ENCODE data around the gene AKR1E2. TPM values are rescaled to one million over a fixed set of nuclear protein-coding genes. Genes with fewer than 3 reads are reported as not detected.

AKR1E2 gene
- total RNA-seq, result 3.9 and 5.1 TPM in 2 replicates
- long read RNA-seq, partial matches to known transcripts, result 1 of 1 reads
- long read RNA-seq, other reads (novel, unspliced or antisense), result 0 of 1 reads

GRCh38 chr10:4825868-4826791, at the start of gene AKR1E2:
TSS of gene AKR1E2 (plus strand) at chr10:4826207. CDS start at chr10:4826325, 118 bp downstream.
- Mint-ChIP-seq H3K9me3 (no peaks in the 10 kb centered on the region), H3K27ac (ENCODE audit: unreplicated experiment) (no peak within 1 kb of the TSS), H3K4me1 (peaks cover 25% of the 10 kb centered on the region), H3K27me3 (ENCODE audit: low read depth) (peaks cover 26% of the 10 kb centered on the region), H3K4me3 (peak within 1 kb of the TSS; percentile 69), H3K36me3 (ENCODE audit: low read depth) (no peaks in the 10 kb centered on the region)
- peak; percentile 46 for DNase-seq (ENCODE audit: low read depth, low spot score)
- no peak for TF ChIP-seq CTCF (conservative IDR thresholded peaks at IDR 0.05)

GRCh38 chr10:4776234-4776638, 49.8 kb upstream of the AKR1E2 start:
- H3K4me1 Mint-ChIP-seq, result peaks cover 2% of the 10 kb centered on the region
- no peak overlapping the region for H3K27ac Mint-ChIP-seq (ENCODE audit: unreplicated experiment)
- no peaks in the 10 kb centered on the region for H3K36me3 Mint-ChIP-seq (ENCODE audit: low read depth)
- DNase-seq (ENCODE audit: low read depth, low spot score), result no peak
- no peaks in the 10 kb centered on the region for H3K9me3 Mint-ChIP-seq
- H3K4me3 Mint-ChIP-seq, result no peak overlapping the region
- no peak for TF ChIP-seq CTCF (conservative IDR thresholded peaks at IDR 0.05)
- H3K27me3 Mint-ChIP-seq (ENCODE audit: low read depth), result no peaks in the 10 kb centered on the region

GRCh38 chr10:4778761-4779160, 47.2 kb upstream of the AKR1E2 start:
- TF ChIP-seq CTCF (conservative IDR thresholded peaks at IDR 0.05), result no peak
- no peak for DNase-seq (ENCODE audit: low read depth, low spot score)

GRCh38 chr10:4780091-4780490, 45.9 kb upstream of the AKR1E2 start:
- H3K27me3 Mint-ChIP-seq (ENCODE audit: low read depth), result no peaks in the 10 kb centered on the region
- no peaks in the 10 kb centered on the region for H3K36me3 Mint-ChIP-seq (ENCODE audit: low read depth)
- no peak for TF ChIP-seq CTCF (conservative IDR thresholded peaks at IDR 0.05)
- no peak overlapping the region for H3K27ac Mint-ChIP-seq (ENCODE audit: unreplicated experiment)
- DNase-seq (ENCODE audit: low read depth, low spot score), result no peak
- H3K4me1 Mint-ChIP-seq, result no peaks in the 10 kb centered on the region
- no peak overlapping the region for H3K4me3 Mint-ChIP-seq
- no peaks in the 10 kb centered on the region for H3K9me3 Mint-ChIP-seq

More at GRCh38 chr10:4778761-4779160, 47.2 kb upstream of the AKR1E2 start:
- Mint-ChIP-seq H3K4me3 (no peak overlapping the region), H3K36me3 (ENCODE audit: low read depth) (no peaks in the 10 kb centered on the region), H3K27ac (ENCODE audit: unreplicated experiment) (no peak overlapping the region), H3K9me3 (no peaks in the 10 kb centered on the region), H3K27me3 (ENCODE audit: low read depth) (no peaks in the 10 kb centered on the region), H3K4me1 (no peaks in the 10 kb centered on the region)

- H3K9me3 Mint-ChIP-seq, result no peaks in the 10 kb centered on the region
- H3K4me1 Mint-ChIP-seq, result no peaks in the 10 kb centered on the region
- DNase-seq (ENCODE audit: low read depth, low spot score), result no peak
- no peak overlapping the region for H3K27ac Mint-ChIP-seq (ENCODE audit: unreplicated experiment)
- H3K36me3 Mint-ChIP-seq (ENCODE audit: low read depth), result no peaks in the 10 kb centered on the region
- H3K4me3 Mint-ChIP-seq, result no peak overlapping the region
- H3K27me3 Mint-ChIP-seq (ENCODE audit: low read depth), result no peaks in the 10 kb centered on the region
- TF ChIP-seq CTCF (conservative IDR thresholded peaks at IDR 0.05), result no peak
Measured at GRCh38 chr10:4780782-4781181, 45.2 kb upstream of the AKR1E2 start.

All from neural crest cell (in vitro differentiated cells).